BJ (cell line): ENCODE data around the gene ALOX5. TPM values are rescaled to one million over a fixed set of nuclear protein-coding genes. Genes with fewer than 3 reads are reported as not detected.

Source experiments
- CTCF ChIA-PET: fragments of 350-600 bp; formaldehyde crosslinking; extraction: SDS; loops from one replicate; lab custom pipeline; 2021; ENCODE audit warnings: antibody characterized with exemption, inconsistent platforms; lab: Yijun Ruan, JAX
- POLR2A ChIA-PET: fragments of 300-600 bp; sonication (Branson Sonifier 250); formaldehyde crosslinking; extraction: SDS; loops from one replicate; lab custom pipeline; 2021; ENCODE audit warnings: antibody characterized with exemption; lab: Charles Lee
- DNase-seq: peaks from one replicate; pipeline ENCODE4 v3.0.0-alpha.2; 2011; ENCODE audit warnings: low read depth
- H3K27me3 ChIP-seq: 2 replicates; pipeline ENCODE4 v1.6.0; 2011; ENCODE audit warnings: low read length; ENCODE audit not compliant: control insufficient read depth, insufficient read depth
- H3K36me3 ChIP-seq: 2 replicates; pipeline ENCODE4 v1.5.1; 2011; ENCODE audit warnings: low read length; ENCODE audit not compliant: control insufficient read depth, insufficient read depth
- H3K4me3 ChIP-seq: 2 replicates; pipeline ENCODE4 v1.5.1; 2011; ENCODE audit warnings: low read depth, mild to moderate bottlenecking, control low read depth, low read length
- polyA plus RNA-seq: library from polyadenylated mRNA; depleted of rRNA; stranded (reverse); fragments of >200 nt; gene quantifications from 2 replicates; pipeline ENCODE4 v1.2.3, GENCODE V29; 2011; rRNA removed
- TF ChIP-seq, protein P1 (sequence below): IDR thresholded peaks from 2 replicates; pipeline ENCODE4 v1.5.1; 2011; ENCODE audit warnings: low read depth, mild to moderate bottlenecking, control low read depth, inconsistent platforms, low read length, moderate library complexity; ENCODE audit not compliant: insufficient read depth

Gene ALOX5
- polyA plus RNA-seq, 1 experiment, result not detected

DNA sequence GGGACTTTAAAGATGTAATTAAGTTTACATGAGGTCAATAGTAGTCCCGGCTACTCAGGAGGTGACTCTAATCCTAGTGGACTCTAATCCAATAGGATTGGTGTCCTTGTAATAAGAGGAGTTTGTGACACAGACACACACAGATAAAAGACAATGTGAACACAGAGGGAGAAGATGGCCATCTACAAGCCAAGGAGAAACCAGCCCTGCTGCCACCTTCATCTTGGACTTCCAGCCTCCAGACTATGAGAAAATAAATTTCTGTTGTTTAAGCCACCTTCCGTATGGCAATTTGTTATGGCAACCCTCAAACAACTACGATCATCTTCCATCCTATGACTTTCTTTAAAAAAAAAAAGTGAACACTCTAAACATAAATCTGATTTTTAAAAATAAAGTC, 116.3 kb downstream of the ALOX5 start:
- no peak overlapping the region for H3K4me3 ChIP-seq
- H3K36me3 ChIP-seq, result no peaks in the 10 kb centered on the region
- CTCF ChIA-PET, result no interaction called here
- POLR2A ChIA-PET, result no interaction called here
- no peak for DNase-seq
- TF ChIP-seq, protein P1, sequence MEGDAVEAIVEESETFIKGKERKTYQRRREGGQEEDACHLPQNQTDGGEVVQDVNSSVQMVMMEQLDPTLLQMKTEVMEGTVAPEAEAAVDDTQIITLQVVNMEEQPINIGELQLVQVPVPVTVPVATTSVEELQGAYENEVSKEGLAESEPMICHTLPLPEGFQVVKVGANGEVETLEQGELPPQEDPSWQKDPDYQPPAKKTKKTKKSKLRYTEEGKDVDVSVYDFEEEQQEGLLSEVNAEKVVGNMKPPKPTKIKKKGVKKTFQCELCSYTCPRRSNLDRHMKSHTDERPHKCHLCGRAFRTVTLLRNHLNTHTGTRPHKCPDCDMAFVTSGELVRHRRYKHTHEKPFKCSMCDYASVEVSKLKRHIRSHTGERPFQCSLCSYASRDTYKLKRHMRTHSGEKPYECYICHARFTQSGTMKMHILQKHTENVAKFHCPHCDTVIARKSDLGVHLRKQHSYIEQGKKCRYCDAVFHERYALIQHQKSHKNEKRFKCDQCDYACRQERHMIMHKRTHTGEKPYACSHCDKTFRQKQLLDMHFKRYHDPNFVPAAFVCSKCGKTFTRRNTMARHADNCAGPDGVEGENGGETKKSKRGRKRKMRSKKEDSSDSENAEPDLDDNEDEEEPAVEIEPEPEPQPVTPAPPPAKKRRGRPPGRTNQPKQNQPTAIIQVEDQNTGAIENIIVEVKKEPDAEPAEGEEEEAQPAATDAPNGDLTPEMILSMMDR, result no peak
- no peaks in the 10 kb centered on the region for H3K27me3 ChIP-seq

DNA sequence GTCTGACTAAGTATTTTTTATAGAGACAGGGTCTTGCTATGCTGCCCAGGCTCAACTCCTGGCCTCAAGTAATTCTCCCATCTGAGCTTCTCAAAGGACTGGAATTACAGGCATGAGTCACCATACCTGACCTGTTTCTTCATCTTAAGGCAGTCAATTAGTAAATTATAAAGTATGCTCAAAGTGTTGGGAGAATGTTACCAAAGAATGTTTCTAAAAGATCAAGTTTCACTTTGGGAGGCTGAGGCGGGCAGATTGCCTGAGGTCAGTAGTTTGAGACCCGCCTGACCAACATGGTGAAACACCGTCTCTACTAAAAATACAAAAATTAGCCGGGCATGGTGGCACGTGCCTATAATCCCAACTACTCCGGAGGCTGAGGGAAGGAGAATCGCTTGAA, 117.0 kb downstream of the ALOX5 start:
- DNase-seq, result no peak
- Histone ChIP-seq H3K4me3 (no peak overlapping the region), H3K27me3 (no peaks in the 10 kb centered on the region), H3K36me3 (no peaks in the 10 kb centered on the region)
- TF ChIP-seq, protein P1, result no peak
- ChIA-PET CTCF (no interaction called here), POLR2A (no interaction called here)

Other genes with a start within 250 kb of the ALOX5 start
- gene OR13A1, start 58.6 kb upstream of the ALOX5 start, polyA plus RNA-seq, result not detected in 2 replicates